ENCODE results near the gene IGFBP4.

IGFBP4 gene

DNA sequence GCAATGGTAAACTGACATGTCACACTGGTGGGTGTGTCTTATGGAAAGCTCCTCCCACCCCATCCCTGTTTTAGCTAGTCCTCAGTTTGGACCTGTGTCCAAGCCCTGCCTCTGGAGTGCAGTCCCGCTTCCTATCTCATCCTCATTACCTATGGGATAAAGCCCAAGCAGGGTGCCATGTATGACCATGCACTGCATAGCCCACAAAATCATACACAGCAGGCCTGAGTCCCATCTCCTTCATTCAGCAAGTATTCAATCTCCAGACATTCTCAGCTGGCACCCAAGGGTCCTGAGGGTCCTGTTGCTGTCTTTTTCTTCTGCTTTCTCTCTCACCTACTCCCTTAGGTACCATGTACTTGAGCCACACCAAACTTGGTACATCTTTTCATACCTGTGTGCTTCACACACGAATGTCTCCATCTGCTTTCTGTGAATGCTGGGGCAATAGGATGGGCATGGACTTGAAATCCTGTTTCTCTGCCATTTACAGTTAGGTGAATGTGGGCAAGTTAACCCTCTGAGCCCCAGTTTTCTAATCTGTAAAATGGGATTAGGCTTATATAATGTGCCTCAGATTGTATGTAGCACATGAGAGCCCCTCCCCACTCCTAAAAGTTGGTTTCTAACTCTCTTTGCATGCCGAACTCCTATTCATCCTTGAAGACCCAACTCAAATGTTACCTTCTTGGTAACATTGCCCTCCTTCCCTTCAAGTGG is 29.6 kb downstream of the IGFBP4 start:
- DNase-seq = no peak

DNA sequence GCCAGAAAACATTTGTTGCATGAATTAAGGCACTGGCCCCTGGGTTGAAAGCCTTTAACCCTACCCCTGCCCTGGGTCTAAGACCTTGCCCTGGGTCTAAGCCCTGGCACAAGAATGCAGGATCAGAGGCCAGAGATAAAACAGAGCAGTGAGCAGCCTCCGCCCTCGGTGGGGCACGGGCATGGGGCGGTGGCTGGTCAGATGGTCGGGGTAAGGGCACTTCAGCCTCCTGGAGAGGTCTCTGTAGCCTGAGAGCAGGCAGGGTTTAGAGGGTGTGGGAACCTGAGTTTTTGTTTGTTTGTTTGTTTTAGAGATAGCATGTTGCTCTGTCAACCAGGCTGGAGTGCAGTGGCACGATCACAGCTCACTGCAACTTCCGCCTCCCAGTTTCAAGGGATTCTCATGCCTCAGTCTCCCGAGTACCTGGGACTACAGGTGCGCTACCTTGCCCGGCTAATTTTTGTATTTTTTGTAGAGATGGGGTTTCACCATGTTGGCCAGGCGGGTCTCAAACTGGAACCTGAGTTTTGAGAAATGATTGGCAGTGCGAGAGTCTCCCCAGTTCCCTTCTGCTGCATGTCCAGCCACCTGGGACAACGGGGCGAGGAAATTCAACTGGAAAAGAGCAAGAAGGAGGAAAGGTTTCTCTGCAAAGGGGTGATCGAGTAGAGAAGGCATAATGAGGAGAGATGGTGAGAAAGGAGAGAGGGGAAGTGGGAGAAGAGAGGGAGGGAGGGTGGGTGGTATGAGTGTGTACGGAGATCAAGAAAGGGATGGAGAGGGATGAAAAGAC is 30.5 kb downstream of the IGFBP4 start:
- DNase-seq = no peak

- no peak for DNase-seq
These were observed 31.3 kb downstream of the IGFBP4 start for GRCh38 chr17:40474419-40475002.

DNA sequence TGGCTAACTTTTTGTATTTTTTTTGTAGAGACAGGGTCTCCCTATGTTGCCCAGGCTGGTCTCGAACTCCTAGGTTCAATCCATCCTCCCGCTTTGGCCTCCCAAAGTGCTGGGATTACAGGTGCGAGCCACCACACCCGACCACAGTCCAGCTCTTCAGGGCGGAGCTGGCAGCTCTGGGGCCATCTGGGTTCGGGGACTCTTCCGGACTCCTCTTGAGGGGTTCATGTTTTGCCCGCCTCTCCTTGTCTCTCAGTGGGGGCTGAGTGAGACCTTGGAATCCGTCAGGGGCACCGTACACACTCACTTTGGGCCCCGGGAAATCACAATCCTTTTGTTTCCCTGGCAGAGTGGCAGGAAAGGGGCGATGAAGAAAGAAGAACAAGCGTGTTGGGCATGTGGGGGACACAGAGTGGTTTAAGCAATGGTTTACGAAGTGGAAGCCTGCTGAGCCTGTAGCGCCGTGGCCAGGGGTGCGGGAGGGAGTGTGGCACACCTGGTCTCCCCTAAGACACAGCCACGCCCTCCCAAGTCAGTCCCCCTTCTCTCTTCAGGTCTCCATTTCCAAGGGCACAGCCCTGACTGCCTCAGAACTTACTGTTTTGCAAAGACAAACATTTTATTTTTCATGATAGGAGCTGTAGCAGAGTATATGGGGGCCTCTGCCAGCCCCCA is 32.1 kb downstream of the IGFBP4 start:
- DNase-seq = no peak

GRCh38 chr17:40477796-40478195 is 34.5 kb downstream of the IGFBP4 start:
- DNase-seq = no peak

GRCh38 chr17:40478486-40478885 is 35.2 kb downstream of the IGFBP4 start:
- DNase-seq = no peak

DNA sequence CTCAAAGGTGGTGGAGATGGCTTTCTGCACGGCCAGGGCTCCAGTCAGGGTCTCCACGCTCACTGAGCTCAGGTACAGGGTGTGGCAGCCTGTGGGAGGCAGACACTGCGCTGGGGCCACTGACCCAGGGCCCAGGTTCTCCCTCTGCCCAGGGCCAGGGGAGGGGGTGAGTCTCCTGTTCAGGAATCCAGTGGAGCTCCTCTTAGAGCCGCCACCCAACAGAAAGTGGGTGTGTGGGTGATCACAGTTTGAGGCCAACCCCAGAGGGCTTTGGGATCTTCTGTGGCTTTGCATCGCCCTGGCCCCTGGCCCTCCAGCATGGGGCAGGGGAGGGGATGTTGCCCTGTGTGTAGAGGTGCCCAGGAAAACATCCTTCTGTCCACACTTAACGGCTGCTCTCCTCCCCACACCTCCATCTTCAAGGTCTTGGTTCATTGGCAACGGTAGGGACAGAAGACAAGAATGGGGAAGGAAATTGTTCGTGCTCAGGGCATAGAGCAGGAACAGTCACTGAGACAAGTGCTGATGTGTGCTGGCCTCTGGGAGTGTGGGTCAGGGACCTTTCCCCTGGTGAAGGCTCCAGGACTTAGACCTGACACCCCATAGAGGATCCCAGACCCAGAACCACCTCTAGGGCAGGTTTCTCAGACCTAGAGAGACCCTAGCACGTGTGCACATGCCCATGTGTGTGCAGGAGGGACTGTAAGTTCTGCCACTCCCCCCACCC is 36.7 kb downstream of the IGFBP4 start:
- no peak for DNase-seq

DNA sequence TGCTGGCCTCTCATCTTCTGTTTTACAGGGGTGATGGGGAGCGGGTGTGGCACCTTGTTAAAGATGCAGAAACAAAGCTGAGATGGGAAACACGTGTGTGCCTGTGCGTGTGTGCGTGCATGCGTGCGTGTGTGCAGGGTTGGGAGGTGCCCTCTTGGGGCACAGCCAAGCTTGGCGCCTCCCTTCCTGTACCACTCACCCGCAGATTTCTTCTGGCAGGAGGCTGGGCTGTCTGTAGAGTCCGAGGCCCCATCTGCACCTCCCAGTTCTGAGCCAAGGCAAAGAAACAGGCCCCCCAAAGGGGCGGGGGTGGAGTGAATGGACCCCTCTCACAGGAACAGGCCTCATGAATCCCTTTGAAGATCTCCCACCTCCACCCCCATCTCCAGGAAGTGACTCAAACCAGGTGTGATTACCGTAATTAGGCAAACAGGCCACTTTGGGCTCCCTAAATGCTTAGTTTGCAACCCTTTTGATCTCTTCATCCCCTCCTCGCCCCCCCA is 37.3 kb downstream of the IGFBP4 start:
- no peak for DNase-seq

- DNase-seq = no peak
These were observed 37.9 kb downstream of the IGFBP4 start for GRCh38 chr17:40481106-40481505.

DNA sequence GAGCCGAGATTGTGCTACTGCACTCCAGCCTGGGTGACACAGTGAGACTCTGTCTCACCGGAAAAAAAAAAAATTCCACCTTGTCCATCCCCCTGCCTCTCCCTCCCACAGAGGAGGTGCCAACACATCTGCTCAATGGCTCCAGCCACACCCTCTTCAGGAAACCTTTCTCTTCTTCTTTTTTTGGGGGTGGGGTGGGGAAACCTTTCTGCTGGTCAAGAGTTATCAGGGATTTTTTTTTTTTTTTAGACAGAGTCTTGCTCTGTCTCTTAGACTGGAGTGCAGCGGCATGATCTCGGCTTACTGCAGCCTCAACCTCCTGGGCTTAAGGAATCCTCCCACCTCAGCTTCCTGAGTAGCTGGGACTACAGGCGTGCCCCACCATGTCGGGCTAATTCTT is 39.5 kb downstream of the IGFBP4 start:
- no peak for DNase-seq

GRCh38 chr17:40483679-40484078 is 40.4 kb downstream of the IGFBP4 start:
- DNase-seq = no peak

DNA sequence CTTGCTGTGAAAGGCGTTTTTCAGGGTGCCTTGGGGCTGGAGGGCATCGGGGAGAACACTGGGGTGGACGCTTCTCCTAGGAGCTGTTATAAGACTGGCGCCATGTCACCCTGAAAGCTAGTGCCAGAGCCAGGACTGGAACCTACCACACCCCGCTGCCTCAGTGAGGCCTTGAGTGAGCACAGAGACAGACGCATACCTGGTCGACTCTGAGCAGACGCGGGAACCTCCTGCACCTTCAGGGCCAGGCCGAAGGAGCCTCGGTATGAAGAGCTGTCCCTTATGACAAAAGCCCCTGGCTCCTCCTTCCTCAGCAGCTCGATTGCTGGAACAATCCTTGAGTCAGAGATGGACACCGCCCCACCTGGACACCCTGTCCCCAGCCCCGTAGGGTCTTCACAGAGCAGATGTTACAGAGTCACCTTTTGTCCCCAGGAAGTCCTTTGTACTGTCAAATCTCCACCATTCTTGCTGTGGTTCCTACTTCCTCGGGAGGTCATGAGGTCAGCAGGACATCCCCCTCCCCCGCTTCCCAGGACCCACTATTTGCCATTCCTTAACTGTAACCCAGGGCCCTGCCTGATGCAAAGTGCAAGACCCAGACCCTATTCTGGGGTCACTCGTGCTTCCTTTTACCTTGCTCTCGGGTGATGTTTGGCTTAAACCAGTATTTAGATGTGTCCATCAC is 41.2 kb downstream of the IGFBP4 start:
- DNase-seq = no peak

GRCh38 chr17:40484973-40485530 is 41.8 kb downstream of the IGFBP4 start:
- DNase-seq = no peak

DNA sequence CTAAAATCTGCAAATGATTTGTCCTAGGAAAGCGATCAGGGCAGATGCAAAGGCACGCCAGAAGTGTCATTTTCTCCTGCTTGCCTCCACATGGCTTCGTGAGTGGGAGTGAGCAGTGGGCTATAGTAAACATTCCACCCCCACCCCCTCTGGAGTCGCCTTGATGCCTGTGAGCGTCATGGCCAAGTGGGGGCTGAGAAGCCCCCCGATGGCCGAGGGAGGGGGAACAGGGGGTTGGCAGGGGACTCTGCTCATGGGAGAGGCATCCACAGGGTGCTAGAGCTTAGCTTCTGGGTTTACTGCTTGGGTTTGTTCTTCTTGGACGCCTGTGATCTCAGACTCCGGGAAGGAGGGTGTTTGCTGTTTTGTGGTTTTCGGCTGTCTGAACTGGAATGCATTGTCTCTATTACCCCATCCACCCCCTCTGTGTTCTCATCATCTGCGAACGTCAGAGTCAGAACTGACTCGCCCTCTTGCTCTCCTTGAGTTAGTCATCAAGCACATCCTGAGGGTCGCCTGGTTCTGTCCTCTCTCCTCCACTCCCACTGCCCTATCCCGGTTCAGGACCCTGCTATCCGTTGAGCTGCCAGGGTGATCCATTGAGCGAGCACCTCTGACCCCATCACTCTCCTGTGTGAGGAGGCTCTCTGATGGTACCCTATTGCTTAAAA is 42.7 kb downstream of the IGFBP4 start:
- DNase-seq = no peak

GRCh38 chr17:40486522-40487370 is 43.5 kb downstream of the IGFBP4 start:
- no peak for DNase-seq

GRCh38 chr17:40487371-40488020 is 44.2 kb downstream of the IGFBP4 start:
- DNase-seq = no peak

- no peak for DNase-seq
These were observed 47.1 kb downstream of the IGFBP4 start for GRCh38 chr17:40490289-40490853.

DNA sequence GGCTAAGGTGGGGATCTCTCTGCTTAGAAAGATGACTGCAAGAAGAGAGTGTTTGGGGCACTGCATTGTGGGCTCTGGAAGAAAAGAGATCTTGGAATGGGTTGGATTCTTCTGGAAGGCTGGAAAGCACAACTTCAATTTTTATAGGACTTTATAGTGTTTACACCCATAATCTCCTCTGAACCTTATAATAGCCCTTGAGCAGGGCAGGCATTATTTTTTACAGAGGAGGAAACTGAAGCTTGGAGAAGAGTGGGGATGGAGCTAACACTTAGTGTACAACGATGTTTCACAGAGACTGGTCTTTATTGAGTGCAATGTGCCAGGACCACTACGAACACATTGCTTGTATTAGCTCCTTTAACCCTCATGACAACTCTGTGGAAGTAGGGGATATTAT is 47.7 kb downstream of the IGFBP4 start:
- DNase-seq = no peak

- DNase-seq = no peak
These were observed 48.2 kb downstream of the IGFBP4 start for GRCh38 chr17:40491486-40491885.

Data from NCI-H187 (cell line).